ENCODE data around the gene NUDT2. TPM values are rescaled to one million over a fixed set of nuclear protein-coding genes. Genes with fewer than 3 reads are reported as not detected.
"Not testable (repeated sequence)": the region's sequence is repeated elsewhere in the genome, so short reads cannot be mapped to it uniquely, and the experiment has no call there.

The NUDT2 gene
- total and polyA plus RNA-seq, 2 donors (not counting 1 experiment from before 2014, with no cell fraction given), result 12.2 to 20.4 TPM

GRCh38 chr9:34291423-34291822, 37.9 kb upstream of the NUDT2 start:
- no peak for DNase-seq
- H3K27ac Mint-ChIP-seq, result no peak overlapping the region
- 100% methylated on average over 1 of the region's 2 CpGs for WGBS (ENCODE audit: insufficient coverage)
- no peaks in the 10 kb centered on the region for H3K4me1 Mint-ChIP-seq
- intact Hi-C loops (cut with micrococcal nuclease), result no loop called here
- H2AFZ ChIP-seq (ENCODE audit: insufficient read depth, low read depth, low read length, poor library complexity, severe bottlenecking), result no peak overlapping the region
- H3K79me2 ChIP-seq (ENCODE audit: control insufficient read depth, insufficient read depth, low read length), result no peaks in the 10 kb centered on the region
- H3K4me2 ChIP-seq (replicated peaks; ENCODE audit: low read depth, low read length, poor library complexity, severe bottlenecking), result no peak overlapping the region
- no peaks in the 10 kb centered on the region for H3K27me3 Mint-ChIP-seq
- H3K9ac ChIP-seq (ENCODE audit: low read length), result no peak overlapping the region
- H4K20me1 ChIP-seq (ENCODE audit: control insufficient read depth, insufficient read depth, low read length, poor library complexity, severe bottlenecking), result no peaks in the 10 kb centered on the region
- no peak for TF ChIP-seq CTCF (IDR thresholded peaks at IDR 0.05)
- no peak for TF ChIP-seq EZH2 (IDR thresholded peaks at IDR 0.05; ENCODE audit: borderline replicate concordance, insufficient read depth, low read depth, low read length, poor library complexity, severe bottlenecking)
- POLR2A ChIA-PET, result no interaction called here
- H3K9me3 Mint-ChIP-seq (ENCODE audit: insufficient read depth), result no peaks in the 10 kb centered on the region
- H3K27ac ChIP-seq (ENCODE audit: low read length in 2 of 2), result no peak overlapping the region
- H3K4me3 ChIP-seq (ENCODE audit: control extremely low read depth in 1 of 5, extremely low read depth in 1 of 5, insufficient read depth in 1 of 5, low read depth in 2 of 5, low read length in 4 of 5), result no peak overlapping the region
- CTCF ChIA-PET, result no interaction called here
- H3K4me1 ChIP-seq (ENCODE audit: control insufficient read depth in 2 of 2, insufficient read depth in 2 of 2, low read length in 2 of 2), result no peaks in the 10 kb centered on the region
- ATAC-seq (ENCODE audit: low read depth), result no peak
- H3K27me3 ChIP-seq (replicated peaks in 1 of 4; ENCODE audit: control extremely low read depth in 1 of 4, control insufficient read depth in 3 of 4, insufficient read depth in 4 of 4, low read length in 3 of 4), result no peaks in the 10 kb centered on the region
- H3K9me3 ChIP-seq (ENCODE audit: control extremely low read depth in 1 of 3, control insufficient read depth in 2 of 3, insufficient read depth in 1 of 3, low read length in 2 of 3), result no peaks in the 10 kb centered on the region
- no peaks in the 10 kb centered on the region for H3K36me3 ChIP-seq (replicated peaks in 1 of 2; ENCODE audit: control extremely low read depth in 1 of 2, control insufficient read depth in 1 of 2, extremely low read depth in 1 of 2, insufficient read depth in 2 of 2, low read length in 1 of 2)
- H3K4me3 Mint-ChIP-seq, result no peak overlapping the region

- Histone ChIP-seq H3K36me3 (replicated peaks in 1 of 2; ENCODE audit: control extremely low read depth in 1 of 2, control insufficient read depth in 1 of 2, extremely low read depth in 1 of 2, insufficient read depth in 2 of 2, low read length in 1 of 2) (no peaks in the 10 kb centered on the region), H4K20me1 (ENCODE audit: control insufficient read depth, insufficient read depth, low read length, poor library complexity, severe bottlenecking) (no peaks in the 10 kb centered on the region), H3K4me1 (ENCODE audit: control insufficient read depth in 2 of 2, insufficient read depth in 2 of 2, low read length in 2 of 2) (no peaks in the 10 kb centered on the region), H2AFZ (ENCODE audit: insufficient read depth, low read depth, low read length, poor library complexity, severe bottlenecking) (no peak overlapping the region), H3K4me2 (replicated peaks; ENCODE audit: low read depth, low read length, poor library complexity, severe bottlenecking) (no peak overlapping the region), H3K27me3 (replicated peaks in 1 of 4; ENCODE audit: control extremely low read depth in 1 of 4, control insufficient read depth in 3 of 4, insufficient read depth in 4 of 4, low read length in 3 of 4) (no peaks in the 10 kb centered on the region), H3K79me2 (ENCODE audit: control insufficient read depth, insufficient read depth, low read length) (no peaks in the 10 kb centered on the region), H3K27ac (ENCODE audit: low read length in 2 of 2) (no peak overlapping the region), H3K9me3 (ENCODE audit: control extremely low read depth in 1 of 3, control insufficient read depth in 2 of 3, insufficient read depth in 1 of 3, low read length in 2 of 3) (no peaks in the 10 kb centered on the region), H3K4me3 (ENCODE audit: control extremely low read depth in 1 of 5, extremely low read depth in 1 of 5, insufficient read depth in 1 of 5, low read depth in 2 of 5, low read length in 4 of 5) (no peak overlapping the region), H3K9ac (ENCODE audit: low read length) (no peak overlapping the region)
- ATAC-seq (ENCODE audit: low read depth), result no peak
- no peaks in the 10 kb centered on the region for H3K4me1 Mint-ChIP-seq
- TF ChIP-seq EZH2 (IDR thresholded peaks at IDR 0.05; ENCODE audit: borderline replicate concordance, insufficient read depth, low read depth, low read length, poor library complexity, severe bottlenecking), result no peak
- no peak for TF ChIP-seq CTCF (IDR thresholded peaks at IDR 0.05)
- H3K4me3 Mint-ChIP-seq, result no peak overlapping the region
- no CpG with 5 or more reads among the region's 2 CpGs for WGBS (ENCODE audit: insufficient coverage)
- POLR2A ChIA-PET, result no interaction called here
- DNase-seq, result no peak
- CTCF ChIA-PET, result no interaction called here
- no peak overlapping the region for H3K27ac Mint-ChIP-seq
- intact Hi-C loops (cut with micrococcal nuclease), result no loop called here
- no peaks in the 10 kb centered on the region for H3K9me3 Mint-ChIP-seq (ENCODE audit: insufficient read depth)
- H3K27me3 Mint-ChIP-seq, result no peaks in the 10 kb centered on the region
Measured at GRCh38 chr9:34292552-34292951, 36.8 kb upstream of the NUDT2 start.

- POLR2A ChIA-PET; H3K27me3 ChIP-seq (replicated peaks in 1 of 4; ENCODE audit: control extremely low read depth in 1 of 4, control insufficient read depth in 3 of 4, insufficient read depth in 4 of 4, low read length in 3 of 4); H4K20me1 ChIP-seq (ENCODE audit: control insufficient read depth, insufficient read depth, low read length, poor library complexity, severe bottlenecking); intact Hi-C loops (cut with micrococcal nuclease); CTCF ChIA-PET; DNase-seq; H3K9me3 ChIP-seq (ENCODE audit: control extremely low read depth in 1 of 3, control insufficient read depth in 2 of 3, insufficient read depth in 1 of 3, low read length in 2 of 3); H3K4me1 Mint-ChIP-seq; H3K36me3 ChIP-seq (replicated peaks in 1 of 2; ENCODE audit: control extremely low read depth in 1 of 2, control insufficient read depth in 1 of 2, extremely low read depth in 1 of 2, insufficient read depth in 2 of 2, low read length in 1 of 2); H3K4me1 ChIP-seq (ENCODE audit: control insufficient read depth in 2 of 2, insufficient read depth in 2 of 2, low read length in 2 of 2); H3K4me3 Mint-ChIP-seq; H3K9ac ChIP-seq (ENCODE audit: low read length); H3K27me3 Mint-ChIP-seq; H3K9me3 Mint-ChIP-seq (ENCODE audit: insufficient read depth); H3K27ac ChIP-seq (ENCODE audit: low read length in 2 of 2); ATAC-seq (ENCODE audit: low read depth); H3K4me3 ChIP-seq (ENCODE audit: control extremely low read depth in 1 of 5, extremely low read depth in 1 of 5, insufficient read depth in 1 of 5, low read depth in 2 of 5, low read length in 4 of 5); H2AFZ ChIP-seq (ENCODE audit: insufficient read depth, low read depth, low read length, poor library complexity, severe bottlenecking); H3K79me2 ChIP-seq (ENCODE audit: control insufficient read depth, insufficient read depth, low read length); H3K4me2 ChIP-seq (replicated peaks; ENCODE audit: low read depth, low read length, poor library complexity, severe bottlenecking); H3K27ac Mint-ChIP-seq: not testable (repeated sequence)
- 100% methylated on average over 2 of the region's 7 CpGs for WGBS (ENCODE audit: insufficient coverage)
Measured at GRCh38 chr9:34301064-34301463, 28.3 kb upstream of the NUDT2 start.

All from B cell (primary cell).